Esophagus muscularis mucosa (tissue), 3 donors: ENCODE measurements around the gene MRPL55.

Source experiments
- CTCF ChIP-seq, 3 experiments: fragments of 200-600 bp in 2 of 3; fragments of 450-650 bp in 1 of 3; sonication (generic) in 2 of 3; IDR thresholded peaks; one replicate each; pipeline ENCODE4 v1.5.1; 2017 to 2019; ENCODE audit warnings: antibody characterized with exemption in 3 of 3, mild to moderate bottlenecking in 2 of 3, moderate library complexity in 1 of 3
- POLR2A ChIP-seq: fragments of 450-650 bp; IDR thresholded peaks from one replicate; pipeline ENCODE4 v1.6.1; 2017; ENCODE audit warnings: antibody characterized with exemption, moderate library complexity, mild to moderate bottlenecking, low read depth

GRCh38 chr1:228122921-228123441 is 13.9 kb upstream of the MRPL55 start:
- TF ChIP-seq CTCF (IDR thresholded peaks at IDR 0.05): no peak
- no peak for TF ChIP-seq POLR2A
